GM23248 (cell line): ENCODE data around the gene SNAP23. TPM values are rescaled to one million over a fixed set of nuclear protein-coding genes. Genes with fewer than 3 reads are reported as not detected.

Experiments used
- DNase-seq: peaks from one replicate; pipeline ENCODE4 v3.0.0-alpha.2; 2015
- H2AFZ ChIP-seq: fragments of 200-600 bp; sonication (generic); 2 replicates; pipeline ENCODE4 v1.6.1; 2016; ENCODE audit warnings: antibody characterized with exemption
- H3F3A ChIP-seq: fragments of 200-600 bp; sonication (generic); 2 replicates; pipeline ENCODE4 v1.6.1; 2016; ENCODE audit warnings: mild to moderate bottlenecking, antibody characterized with exemption, mixed run types; ENCODE audit not compliant: insufficient read depth
- H3K27ac ChIP-seq: fragments of 200-600 bp; sonication (generic); 2 replicates; pipeline ENCODE4 v1.5.1; 2016; ENCODE audit warnings: mild to moderate bottlenecking
- H3K27me3 ChIP-seq: fragments of 200-600 bp; sonication (generic); replicated peaks from 2 replicates; pipeline ENCODE4 v1.6.1; 2016; ENCODE audit warnings: mild to moderate bottlenecking; ENCODE audit not compliant: insufficient read depth
- H3K36me3 ChIP-seq: fragments of 200-600 bp; sonication (generic); 2 replicates; pipeline ENCODE4 v1.6.1; 2016; ENCODE audit warnings: low read depth, mild to moderate bottlenecking
- H3K4me1 ChIP-seq: fragments of 200-600 bp; sonication (generic); 2 replicates; pipeline ENCODE4 v1.6.1; 2016; ENCODE audit warnings: mild to moderate bottlenecking; ENCODE audit not compliant: insufficient read depth
- H3K4me2 ChIP-seq: fragments of 200-600 bp; sonication (generic); one replicate; pipeline ENCODE4 v1.6.1; 2016; ENCODE audit warnings: mild to moderate bottlenecking; ENCODE audit not compliant: unreplicated experiment
- H3K4me3 ChIP-seq: fragments of 200-600 bp; sonication (generic); 2 replicates; pipeline ENCODE4 v1.5.1; 2016; ENCODE audit warnings: mild to moderate bottlenecking
- H3K79me2 ChIP-seq: fragments of 200-600 bp; sonication (generic); 2 replicates; pipeline ENCODE4 v1.6.1; 2016; ENCODE audit warnings: mild to moderate bottlenecking; ENCODE audit not compliant: insufficient read depth
- H3K9ac ChIP-seq: fragments of 200-600 bp; sonication (generic); 2 replicates; pipeline ENCODE4 v1.6.1; 2016; ENCODE audit warnings: mild to moderate bottlenecking
- H3K9me2 ChIP-seq: fragments of 200-600 bp; sonication (generic); 2 replicates; pipeline ENCODE4 v1.6.1; 2016; ENCODE audit warnings: mixed run types, mild to moderate bottlenecking, moderate library complexity; ENCODE audit not compliant: insufficient read depth
- H3K9me3 ChIP-seq: fragments of 200-600 bp; sonication (generic); one replicate; pipeline ENCODE4 v1.6.1; 2017; ENCODE audit warnings: low read depth
- H4K20me1 ChIP-seq: fragments of 200-600 bp; sonication (generic); 2 replicates; pipeline ENCODE4 v1.6.0; 2016; ENCODE audit not compliant: insufficient read depth
- EZH2 ChIP-seq: fragments of 200-600 bp; sonication (generic); IDR thresholded peaks from 2 replicates; pipeline ENCODE4 v1.6.1; 2018; ENCODE audit warnings: antibody characterized with exemption, mild to moderate bottlenecking; ENCODE audit not compliant: insufficient read depth, poor library complexity, severe bottlenecking
- EZH2phosphoT487 ChIP-seq: fragments of 200-600 bp; sonication (generic); IDR thresholded peaks from 2 replicates; pipeline ENCODE4 v1.6.1; 2018; ENCODE audit warnings: antibody characterized with exemption, moderate library complexity, mild to moderate bottlenecking, low read depth; ENCODE audit not compliant: insufficient read depth
- WGBS, 2 experiments: methylation state at CpG; one replicate each; pipeline ENCODE4 v1.1.6; 2015 to 2017; ENCODE audit warnings: low lambda C conversion rate in 2 of 2, low coverage in 1 of 2; ENCODE audit errors: missing lambda C conversion rate in 2 of 2; 5-methylcytosine and 5-hydroxymethylcytosine counted together
- in situ Hi-C: fragments of 300-500 bp; cut with MboI; formaldehyde crosslinking; loops from 2 replicates; pipeline ENCODE4 v1.15.0; 2020
- polyA plus RNA-seq: library from polyadenylated mRNA; unstranded; fragments of >200 nt; fragmentation: Nextera tagmentation; extraction: Ambion mirVana; gene quantifications from 2 replicates; pipeline ENCODE4 v1.2.1, GENCODE V29; 2016
- total RNA-seq: library from RNA; depleted of rRNA; stranded (reverse); fragments of >200 nt; shearing (Covaris generic); gene quantifications from 2 replicates; pipeline ENCODE4 v1.2.3, GENCODE V29; 2014; rRNA removed

The SNAP23 gene
- total RNA-seq (47.4 and 57.0 TPM in 2 replicates), polyA plus RNA-seq (58.2 and 61.7 TPM in 2 replicates)

DNA sequence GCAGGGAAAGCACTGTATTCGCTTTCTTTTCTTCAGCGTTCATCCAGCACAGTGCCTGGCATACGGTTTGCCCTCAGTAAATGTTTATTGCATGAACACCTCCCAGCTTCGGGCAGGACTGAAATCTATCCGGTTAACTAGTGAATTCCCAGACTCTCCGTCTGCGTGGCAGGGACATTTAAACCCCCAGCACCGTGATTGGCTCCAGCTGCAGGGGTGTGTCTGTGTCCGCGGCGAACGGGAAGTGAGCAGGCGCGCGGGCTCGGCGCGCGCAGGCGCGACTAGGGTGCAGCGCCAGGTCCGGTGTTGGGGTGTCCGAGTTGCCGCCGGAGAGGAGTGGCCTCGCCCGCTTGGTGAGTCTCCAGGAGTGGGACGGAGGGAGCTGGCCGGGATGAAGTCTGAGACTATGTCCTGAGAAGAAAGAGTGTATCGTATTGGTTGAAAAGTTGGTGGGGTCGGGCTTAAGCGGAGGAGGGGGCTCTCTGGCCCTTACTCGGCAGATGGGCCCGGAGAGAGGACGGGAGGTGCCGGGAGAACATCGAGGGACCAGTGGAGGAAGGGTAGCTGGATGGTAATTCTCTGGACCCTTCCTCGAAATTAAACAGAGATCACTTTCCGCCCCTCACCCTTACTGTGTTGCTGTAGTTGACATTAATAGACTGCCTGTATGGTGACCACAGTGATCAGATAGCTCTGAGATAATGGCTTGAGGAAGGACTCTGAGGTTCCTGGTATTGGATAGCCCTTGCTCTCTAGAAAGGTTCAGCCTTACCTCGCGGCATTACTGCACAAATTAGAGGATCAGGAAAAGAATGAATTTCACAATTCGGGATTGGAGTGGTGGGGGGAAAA lies at the start of gene SNAP23:
Gene SNAP23 (plus strand): TSS at position 274 of the 852 bp plus-strand sequence. CDS start 16,213 bp downstream, outside the sequence.
- Histone ChIP-seq H3K9me2 (no peaks in the 10 kb centered on the region), H4K20me1 (no peaks in the 10 kb centered on the region), H3K4me2 (peak within 1 kb of the TSS; percentile 96), H3K4me3 (peak within 1 kb of the TSS; percentile 96), H3K27me3 (no peaks in the 10 kb centered on the region), H2AFZ (peak within 1 kb of the TSS; percentile 92), H3F3A (peaks cover 41% of the 10 kb centered on the region), H3K9ac (peak within 1 kb of the TSS; percentile 86), H3K9me3 (no peaks in the 10 kb centered on the region), H3K27ac (peak within 1 kb of the TSS; percentile 97), H3K79me2 (peaks cover 51% of the 10 kb centered on the region), H3K36me3 (peaks cover 1% of the 10 kb centered on the region; the same call in 1 of the 2 replicates), H3K4me1 (peaks cover 37% of the 10 kb centered on the region)
- peak; percentile 98 for DNase-seq
- TF ChIP-seq EZH2phosphoT487: no peak
- TF ChIP-seq EZH2: no peak
- 1% methylated on average over 43 of the region's 43 CpGs for WGBS, 2 experiments
- in situ Hi-C loops: no loop called here

DNA sequence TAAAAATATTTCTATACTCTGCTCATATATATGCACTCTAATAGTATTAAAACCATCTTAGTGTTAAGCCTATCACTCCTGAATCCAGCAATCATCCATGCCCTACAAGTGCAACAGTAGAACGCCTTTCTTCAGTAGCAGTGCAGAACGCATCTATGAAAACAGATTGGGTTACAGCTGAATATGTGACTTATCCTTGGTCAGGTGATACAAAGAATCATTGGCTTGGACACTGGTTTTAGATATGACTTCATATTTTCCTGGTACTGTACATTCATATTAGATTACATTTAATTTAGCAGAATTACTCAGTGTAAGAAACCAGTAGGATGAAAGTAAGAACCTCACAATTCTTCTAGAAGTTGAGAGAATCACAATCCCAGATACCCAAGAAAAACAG lies 47.8 kb upstream of the SNAP23 start:
- Histone ChIP-seq H3K27ac (no peak overlapping the region), H4K20me1 (no peaks in the 10 kb centered on the region), H3K9me2 (no peaks in the 10 kb centered on the region), H3K27me3 (no peaks in the 10 kb centered on the region), H3K36me3 (peaks cover 39% of the 10 kb centered on the region), H3K4me2 (no peak overlapping the region), H2AFZ (no peak overlapping the region), H3K9ac (no peak overlapping the region), H3K4me1 (peaks cover 9% of the 10 kb centered on the region), H3K4me3 (no peak overlapping the region), H3K79me2 (peaks cover 29% of the 10 kb centered on the region), H3F3A (peaks cover 12% of the 10 kb centered on the region; the same call in 1 of the 2 replicates), H3K9me3 (no peaks in the 10 kb centered on the region)
- in situ Hi-C loops: no loop called here
- 96 to 100% methylated on average over 2 of the region's 2 CpGs for WGBS, 2 experiments
- TF ChIP-seq EZH2 (no peak), EZH2phosphoT487 (no peak)
- DNase-seq: no peak

DNA sequence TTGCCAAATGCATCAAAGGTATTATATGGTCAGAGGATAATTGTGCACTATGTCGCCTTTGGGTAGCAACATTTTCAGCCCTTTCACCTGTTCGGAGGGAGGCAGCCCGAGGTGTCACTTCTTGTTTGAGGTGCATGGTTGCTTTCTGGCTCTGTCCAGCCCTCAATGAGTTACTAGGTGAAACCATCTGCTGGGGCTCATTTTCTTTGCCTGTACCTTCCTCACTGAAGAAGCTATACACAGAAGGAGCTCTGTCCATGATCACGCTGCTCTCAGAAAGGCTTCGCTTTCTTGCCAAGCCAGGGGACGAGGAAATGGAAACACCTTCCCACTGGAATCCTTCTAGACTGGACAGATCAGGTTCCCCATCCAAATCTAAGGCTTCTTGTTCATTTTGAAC lies 47.2 kb upstream of the SNAP23 start:
- Histone ChIP-seq H3K27me3 (no peaks in the 10 kb centered on the region), H3K9me3 (no peaks in the 10 kb centered on the region), H3K9ac (no peak overlapping the region), H3K4me1 (peaks cover 9% of the 10 kb centered on the region), H3F3A (peaks cover 12% of the 10 kb centered on the region; the same call in 1 of the 2 replicates), H3K9me2 (no peaks in the 10 kb centered on the region), H3K4me3 (no peak overlapping the region), H3K27ac (no peak overlapping the region), H4K20me1 (no peaks in the 10 kb centered on the region), H2AFZ (no peak overlapping the region), H3K4me2 (no peak overlapping the region), H3K36me3 (peaks cover 39% of the 10 kb centered on the region), H3K79me2 (peaks cover 35% of the 10 kb centered on the region)
- WGBS, 2 experiments: 90 to 92% methylated on average over 6 of the region's 6 CpGs
- TF ChIP-seq EZH2phosphoT487 (no peak), EZH2 (no peak)
- no peak for DNase-seq
- in situ Hi-C loops: no loop called here

DNA sequence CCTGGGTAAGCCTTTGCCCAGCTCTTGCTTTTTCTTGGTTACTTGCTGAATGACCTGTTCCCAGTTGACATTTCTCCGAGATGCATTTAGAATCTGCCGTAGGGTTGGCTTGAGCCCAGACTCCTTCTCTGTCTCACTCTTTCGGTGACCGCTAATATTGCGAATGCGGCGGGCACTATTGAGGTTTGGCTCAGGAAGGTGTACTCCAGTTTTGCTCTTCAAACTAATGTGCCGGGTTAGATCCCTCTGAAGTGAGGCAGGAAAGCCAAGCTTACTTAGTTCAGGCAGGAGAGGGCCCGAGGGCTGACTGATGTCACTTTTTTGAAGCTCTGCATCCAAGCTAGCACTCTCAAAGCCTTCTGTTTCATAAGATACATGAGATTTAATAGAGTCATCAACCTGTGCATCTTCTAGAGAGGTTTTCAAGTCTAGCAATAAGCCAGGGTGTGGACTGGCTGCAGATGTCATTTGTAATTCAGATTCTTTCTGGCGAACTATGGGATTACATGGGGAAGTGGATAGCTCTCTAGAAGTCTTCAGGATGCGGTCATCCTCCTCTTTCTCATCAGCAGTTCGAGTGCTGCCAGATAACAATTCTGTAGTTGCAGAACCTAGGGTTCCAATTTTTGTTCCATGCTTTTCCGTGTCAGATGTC lies 45.5 kb upstream of the SNAP23 start:
- H3K9me3 ChIP-seq: no peaks in the 10 kb centered on the region
- peaks cover 8% of the 10 kb centered on the region; the same call in 1 of the 2 replicates for H3F3A ChIP-seq
- no peaks in the 10 kb centered on the region for H3K9me2 ChIP-seq
- H3K4me1 ChIP-seq: no peaks in the 10 kb centered on the region
- no peak overlapping the region for H3K9ac ChIP-seq
- WGBS, 2 experiments: 95 to 98% methylated on average over 13 of the region's 13 CpGs
- H3K4me3 ChIP-seq: no peak overlapping the region
- no peak overlapping the region for H3K27ac ChIP-seq
- DNase-seq: no peak
- H4K20me1 ChIP-seq: no peaks in the 10 kb centered on the region
- no peak for TF ChIP-seq EZH2phosphoT487
- TF ChIP-seq EZH2: no peak
- peaks cover 47% of the 10 kb centered on the region for H3K79me2 ChIP-seq
- H2AFZ ChIP-seq: no peak overlapping the region
- in situ Hi-C loops: no loop called here
- H3K36me3 ChIP-seq: peaks cover 39% of the 10 kb centered on the region
- H3K27me3 ChIP-seq: no peaks in the 10 kb centered on the region
- H3K4me2 ChIP-seq: no peak overlapping the region
